ENCODE measurements around the gene KLHL40.

Gene KLHL40, protein sequence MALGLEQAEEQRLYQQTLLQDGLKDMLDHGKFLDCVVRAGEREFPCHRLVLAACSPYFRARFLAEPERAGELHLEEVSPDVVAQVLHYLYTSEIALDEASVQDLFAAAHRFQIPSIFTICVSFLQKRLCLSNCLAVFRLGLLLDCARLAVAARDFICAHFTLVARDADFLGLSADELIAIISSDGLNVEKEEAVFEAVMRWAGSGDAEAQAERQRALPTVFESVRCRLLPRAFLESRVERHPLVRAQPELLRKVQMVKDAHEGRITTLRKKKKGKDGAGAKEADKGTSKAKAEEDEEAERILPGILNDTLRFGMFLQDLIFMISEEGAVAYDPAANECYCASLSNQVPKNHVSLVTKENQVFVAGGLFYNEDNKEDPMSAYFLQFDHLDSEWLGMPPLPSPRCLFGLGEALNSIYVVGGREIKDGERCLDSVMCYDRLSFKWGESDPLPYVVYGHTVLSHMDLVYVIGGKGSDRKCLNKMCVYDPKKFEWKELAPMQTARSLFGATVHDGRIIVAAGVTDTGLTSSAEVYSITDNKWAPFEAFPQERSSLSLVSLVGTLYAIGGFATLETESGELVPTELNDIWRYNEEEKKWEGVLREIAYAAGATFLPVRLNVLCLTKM

DNA sequence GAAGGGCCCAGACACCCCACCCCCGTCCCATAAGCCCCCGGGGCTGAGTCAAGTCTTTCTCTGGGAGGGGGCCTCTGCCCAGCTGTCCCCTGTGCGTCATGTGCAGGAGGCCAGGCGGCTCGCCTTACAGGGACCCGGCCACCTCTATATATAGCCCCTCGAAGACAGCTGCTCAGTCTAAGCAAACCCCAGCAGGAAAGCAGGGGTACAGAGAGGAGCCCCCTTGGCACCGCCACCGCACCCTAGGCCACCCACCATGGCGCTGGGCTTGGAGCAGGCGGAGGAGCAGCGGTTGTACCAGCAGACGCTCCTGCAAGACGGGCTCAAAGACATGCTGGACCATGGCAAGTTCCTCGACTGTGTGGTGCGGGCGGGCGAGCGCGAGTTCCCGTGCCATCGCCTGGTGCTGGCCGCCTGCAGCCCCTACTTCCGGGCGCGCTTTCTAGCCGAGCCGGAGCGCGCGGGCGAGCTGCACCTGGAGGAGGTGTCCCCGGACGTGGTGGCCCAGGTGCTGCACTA lies at the start of gene KLHL40:
KLHL40 (plus strand) TSS at position 175 of the 519 bp plus-strand sequence; CDS start at position 257, 82 bp downstream.
- no peak for DNase-seq

DNA sequence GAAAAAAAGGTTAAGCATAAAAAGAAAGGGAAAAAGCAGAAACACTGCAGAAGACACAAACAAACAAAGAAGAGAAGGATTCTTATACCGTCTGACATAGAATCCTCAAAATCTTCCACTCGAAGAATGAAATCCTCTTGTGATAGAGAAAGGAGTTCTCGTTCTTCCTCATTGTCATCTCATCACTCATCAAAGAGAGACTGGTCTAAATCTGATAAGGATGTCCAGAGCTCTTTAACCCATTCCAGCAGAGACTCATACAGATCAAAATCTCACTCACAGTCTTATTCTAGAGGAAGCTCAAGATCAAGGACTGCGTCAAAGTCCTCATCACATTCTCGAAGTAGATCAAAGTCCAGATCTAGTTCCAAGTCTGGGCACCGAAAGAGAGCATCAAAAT lies 48.3 kb upstream of the KLHL40 start:
- no peak for DNase-seq

DNA sequence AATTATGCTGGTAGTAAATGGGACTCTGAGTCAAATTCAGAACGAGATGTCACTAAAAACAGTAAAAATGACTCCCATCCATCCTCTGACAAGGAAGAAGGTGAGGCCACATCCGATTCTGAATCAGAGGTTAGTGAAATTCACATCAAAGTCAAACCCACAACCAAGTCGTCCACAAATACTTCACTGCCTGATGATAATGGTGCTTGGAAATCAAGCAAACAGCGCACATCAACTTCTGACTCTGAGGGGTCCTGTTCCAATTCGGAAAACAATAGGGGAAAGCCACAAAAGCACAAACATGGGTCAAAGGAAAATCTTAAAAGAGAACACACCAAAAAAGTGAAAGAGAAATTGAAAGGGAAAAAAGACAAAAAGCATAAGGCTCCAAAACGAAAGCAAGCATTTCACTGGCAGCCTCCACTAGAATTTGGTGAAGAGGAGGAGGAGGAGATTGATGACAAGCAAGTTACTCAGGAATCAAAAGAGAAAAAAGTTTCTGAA lies 46.9 kb upstream of the KLHL40 start:
- no peak for DNase-seq

DNA sequence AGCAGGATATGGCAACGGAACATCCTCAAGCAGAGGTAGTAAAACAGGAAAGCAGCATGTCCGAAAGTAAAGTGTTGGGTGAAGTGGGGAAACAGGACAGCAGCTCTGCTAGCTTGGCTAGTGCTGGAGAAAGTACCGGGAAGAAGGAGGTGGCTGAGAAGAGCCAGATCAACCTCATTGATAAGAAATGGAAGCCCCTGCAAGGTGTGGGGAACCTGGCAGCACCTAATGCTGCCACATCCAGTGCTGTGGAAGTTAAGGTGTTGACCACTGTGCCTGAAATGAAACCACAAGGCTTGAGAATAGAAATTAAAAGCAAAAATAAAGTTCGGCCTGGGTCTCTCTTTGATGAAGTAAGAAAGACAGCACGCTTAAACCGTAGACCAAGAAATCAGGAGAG lies 46.1 kb upstream of the KLHL40 start:
- DNase-seq, result no peak

DNA sequence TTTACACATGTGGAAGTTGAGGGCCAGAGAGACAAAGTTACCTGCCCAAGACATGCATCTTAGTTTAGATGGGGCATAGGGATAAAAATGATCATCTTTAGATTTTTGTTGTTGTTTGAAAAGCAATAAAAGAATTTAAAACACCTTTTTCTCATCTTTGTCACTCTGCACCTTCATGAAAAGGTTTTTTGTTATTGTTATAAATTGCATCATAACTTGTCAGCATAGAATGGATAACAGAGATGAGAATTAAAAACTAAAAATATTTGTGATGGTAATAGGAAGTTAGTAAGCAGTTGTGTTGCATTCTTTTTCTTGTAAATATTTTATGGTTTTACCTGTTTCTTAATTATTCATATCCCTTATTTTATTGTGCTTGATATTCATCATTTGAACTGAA lies 45.2 kb upstream of the KLHL40 start:
- DNase-seq, result no peak

DNA sequence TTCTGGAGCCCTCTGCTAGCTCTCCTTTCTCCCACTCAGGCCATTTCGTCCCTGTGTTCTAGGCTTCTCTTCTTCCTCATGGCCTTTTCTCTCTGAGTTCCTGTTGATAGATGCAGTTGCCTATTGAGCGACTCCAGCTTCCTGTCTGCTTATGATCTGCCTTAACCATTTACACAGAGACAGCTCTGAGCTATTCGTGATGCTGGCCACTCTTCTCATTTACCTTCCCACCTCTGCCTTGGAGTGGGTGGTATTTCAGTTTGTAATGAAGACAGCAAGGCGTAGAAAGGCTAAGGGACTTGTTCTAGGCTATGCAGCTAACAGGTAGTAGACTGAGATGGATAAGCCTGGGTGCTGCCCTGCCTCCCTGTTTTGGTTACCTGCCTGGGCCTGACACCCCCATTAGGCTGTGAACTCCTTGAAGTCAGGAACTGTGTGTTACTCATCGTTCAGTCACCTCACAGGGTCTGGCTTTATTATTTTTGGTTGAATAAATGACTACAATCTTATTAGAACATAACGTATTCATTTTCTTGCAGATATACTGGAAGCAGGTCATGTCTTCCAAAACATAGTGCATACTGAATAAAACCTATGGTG lies 44.5 kb upstream of the KLHL40 start:
- DNase-seq, result no peak

DNA sequence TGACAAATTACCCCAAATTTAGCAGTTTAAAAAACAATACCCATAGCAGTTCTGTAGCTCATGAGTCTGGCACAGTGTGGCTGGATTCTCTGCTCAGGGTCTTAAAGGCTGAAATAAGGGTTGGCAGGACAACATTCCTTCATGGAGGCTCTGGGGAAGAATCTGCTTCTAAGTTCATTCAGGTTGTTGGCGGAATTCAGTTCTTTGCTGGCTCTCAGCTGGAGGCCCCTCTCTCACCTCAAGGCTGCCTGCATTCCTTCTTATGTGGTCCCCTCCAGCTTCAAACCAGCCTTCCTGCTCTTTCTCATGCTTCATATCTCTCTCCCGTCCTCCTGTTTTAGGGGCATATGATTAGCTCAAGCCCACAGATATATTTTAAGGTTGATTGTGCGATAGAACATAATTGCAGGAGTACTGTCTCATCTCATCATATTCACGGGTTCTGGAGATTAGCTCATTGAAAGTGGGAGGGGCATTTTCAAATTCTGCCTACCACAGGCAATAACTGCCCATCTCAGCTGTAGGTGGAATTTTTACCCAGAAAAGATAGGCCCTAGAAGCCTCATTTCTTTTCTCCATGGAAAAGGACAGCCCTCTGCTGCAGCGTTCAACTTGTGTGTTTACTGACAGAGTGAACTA lies 37.4 kb upstream of the KLHL40 start:
- DNase-seq, result no peak

DNA sequence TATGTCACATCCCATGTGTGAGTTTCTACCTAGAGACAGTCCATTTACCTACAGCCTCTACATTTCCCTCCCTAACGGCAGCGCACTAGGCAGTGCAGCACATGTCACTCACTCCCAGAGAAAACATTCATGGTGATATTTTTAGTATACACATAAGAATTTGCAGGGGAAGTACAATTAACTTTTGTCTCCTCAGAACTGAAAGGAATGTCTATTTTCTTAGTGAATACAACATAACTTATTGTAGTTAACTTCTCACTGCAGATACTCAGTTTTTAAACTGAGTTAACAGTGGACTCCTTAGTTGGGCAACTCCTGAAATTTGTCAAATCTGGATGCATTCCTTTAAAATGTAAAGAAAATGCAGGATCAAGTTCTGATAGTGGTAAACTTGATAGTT lies 36.3 kb upstream of the KLHL40 start:
- no peak for DNase-seq

DNA sequence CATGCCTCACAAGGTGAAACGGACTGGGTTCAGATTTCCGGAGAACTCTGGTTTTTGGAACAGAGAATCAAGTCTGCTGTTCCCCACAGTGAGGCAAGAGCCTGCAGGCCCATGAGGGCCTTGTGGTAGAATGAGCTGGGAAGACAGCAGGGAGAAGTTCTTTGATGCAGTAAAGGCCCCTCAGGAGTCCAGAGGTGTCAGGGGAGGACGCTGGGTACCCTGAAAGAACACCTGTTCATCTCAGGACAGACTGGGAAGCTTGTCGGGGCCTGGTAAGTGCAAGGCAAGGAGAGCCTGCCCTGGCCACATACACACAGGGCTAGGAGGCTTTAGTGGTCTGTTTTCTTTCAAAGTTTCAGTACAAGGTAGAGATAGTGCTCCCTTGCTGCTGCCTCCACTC lies 35.6 kb upstream of the KLHL40 start:
- no peak for DNase-seq

DNA sequence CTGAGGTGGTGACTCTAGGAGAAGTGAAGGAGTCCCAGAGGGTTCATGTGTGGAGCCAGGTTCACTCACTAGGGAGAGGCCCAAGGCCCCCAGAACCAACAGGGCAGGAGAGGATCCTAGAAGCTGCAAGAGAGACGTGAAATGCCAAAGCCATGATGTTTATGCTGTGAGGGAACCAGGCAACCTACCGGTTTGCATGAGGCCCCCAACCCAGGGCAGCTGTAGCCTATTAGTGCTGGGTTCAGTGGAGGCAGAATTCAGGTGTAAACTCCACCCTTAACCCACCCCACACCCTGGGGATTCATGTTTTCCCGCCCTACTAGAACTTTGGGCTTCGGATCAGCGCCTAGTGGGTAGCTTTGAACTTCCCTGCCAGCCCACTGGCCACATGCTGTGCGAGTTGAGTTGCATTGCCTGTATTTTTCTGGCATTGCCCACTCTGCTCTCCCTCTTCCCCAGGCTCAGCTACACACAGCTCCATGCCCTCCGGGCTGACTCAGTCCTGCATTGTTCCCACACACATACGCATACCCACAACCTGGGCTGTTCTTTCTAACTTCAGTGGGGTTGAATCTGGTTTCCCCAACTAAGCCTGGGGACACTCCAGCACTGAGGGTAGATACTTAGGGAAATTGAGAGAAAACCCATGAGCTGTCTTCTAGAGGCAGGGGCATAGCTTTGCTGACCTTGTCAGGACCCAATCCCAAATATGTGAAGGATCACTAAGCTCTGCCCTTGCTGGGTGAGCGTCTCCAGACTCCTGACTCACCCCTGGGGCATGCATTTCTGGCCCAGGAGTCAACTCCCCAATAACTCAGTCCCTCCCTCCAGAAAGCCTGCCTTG lies 33.9 kb upstream of the KLHL40 start:
- no peak for DNase-seq

DNA sequence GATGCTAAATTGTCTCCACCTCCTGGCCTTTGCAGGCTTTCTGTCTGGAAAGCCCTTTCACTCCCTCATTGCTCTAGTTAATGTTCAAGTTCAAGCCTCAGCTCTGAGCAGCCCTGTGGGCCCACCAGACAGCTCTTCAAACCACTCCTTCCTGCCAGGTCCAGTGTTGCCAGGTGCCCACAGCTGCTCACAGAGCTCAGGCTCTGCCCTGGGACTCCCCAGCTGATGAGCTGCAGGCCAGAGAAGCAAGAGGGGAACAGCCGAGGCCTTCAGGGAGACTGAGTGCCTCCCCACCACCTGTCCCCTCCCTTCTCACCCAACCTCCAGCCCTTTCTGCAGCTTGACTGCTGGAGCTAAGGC lies 33.1 kb upstream of the KLHL40 start:
- no peak for DNase-seq

DNA sequence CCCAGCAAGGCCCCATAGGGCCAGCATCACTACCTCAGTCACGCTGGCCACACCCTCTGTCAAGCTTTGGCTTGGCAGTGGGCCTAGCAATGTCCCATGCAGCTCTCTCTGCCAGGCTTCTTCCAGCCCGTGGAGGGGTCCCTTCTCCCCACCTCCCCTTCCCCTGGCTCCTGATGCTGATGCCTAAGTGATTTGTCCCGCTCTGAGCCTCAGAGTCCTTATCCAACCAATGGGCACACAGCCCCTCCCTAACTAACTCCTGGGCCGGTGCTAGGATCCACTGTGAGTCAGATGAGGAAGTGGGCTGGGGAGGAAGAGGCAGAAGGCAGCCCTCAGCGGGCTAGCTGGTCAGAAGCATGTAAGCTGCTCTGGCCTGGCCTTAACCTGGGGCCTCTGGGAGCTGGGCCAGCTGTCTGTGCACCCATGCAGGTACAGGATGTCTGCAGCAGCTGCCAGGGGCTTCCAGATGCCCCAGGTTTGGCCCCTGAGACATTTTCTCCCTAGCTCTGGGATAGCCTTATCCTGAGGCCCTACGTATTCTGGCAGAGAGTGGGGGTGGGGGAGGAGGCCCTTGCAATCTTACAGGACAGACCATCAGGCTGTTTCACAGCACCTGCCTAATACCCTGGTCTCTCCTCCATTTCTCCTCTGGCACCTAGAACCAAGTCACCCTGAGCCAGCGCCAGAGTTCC lies 32.6 kb upstream of the KLHL40 start:
- DNase-seq, result no peak

DNA sequence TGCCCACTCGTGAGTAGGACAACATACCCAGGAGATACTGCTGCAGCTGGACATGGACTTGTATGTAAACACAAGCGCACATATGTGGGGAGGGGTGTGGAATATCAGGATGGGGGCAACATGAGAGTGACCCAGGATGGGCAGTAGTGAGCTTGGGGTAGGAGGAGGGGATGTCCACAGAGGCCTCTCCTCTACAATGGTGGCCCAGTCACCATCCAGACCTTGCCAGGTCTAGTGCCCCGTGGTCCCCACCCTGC lies 32.1 kb upstream of the KLHL40 start:
- no peak for DNase-seq

DNA sequence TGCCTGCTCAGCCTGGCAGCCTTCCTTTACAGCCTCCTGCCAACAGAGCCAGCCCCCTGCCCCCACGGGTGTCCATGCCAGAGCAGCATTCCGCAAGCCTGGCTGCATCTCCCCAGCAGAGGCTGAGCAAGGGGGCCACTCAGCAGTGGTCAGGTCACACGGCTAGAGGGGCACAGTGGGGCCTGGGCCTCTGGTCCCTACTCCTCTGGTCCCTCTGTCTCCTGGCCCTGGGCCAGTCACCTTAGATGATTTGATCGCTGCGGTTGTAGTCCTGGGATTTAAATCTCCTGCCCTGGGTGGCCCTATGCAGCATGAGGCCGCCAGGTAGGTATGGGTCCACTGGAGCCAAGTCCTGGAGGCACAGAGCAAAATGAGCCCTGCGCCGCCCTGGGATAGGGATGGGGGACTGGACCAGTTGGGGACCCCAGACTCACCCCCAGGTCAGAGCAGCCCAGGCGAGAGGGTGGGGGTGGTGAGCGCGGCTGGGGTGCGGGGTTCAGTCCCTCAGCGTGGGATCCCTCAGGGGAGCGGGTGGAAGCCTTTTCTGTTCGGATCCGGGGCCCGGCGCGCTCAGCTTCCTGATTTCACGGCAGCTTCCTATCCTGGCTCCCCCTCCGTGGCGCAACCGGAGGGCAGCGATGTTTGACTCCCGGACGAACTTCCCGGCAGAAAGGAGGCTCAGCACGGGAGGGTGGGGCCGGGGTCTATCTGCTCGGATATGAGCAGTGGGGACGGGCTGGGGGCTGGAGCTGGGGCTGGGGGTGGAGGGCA lies 31.6 kb upstream of the KLHL40 start, which contains the start of gene ZBTB47:
ZBTB47 (plus strand) TSS at position 138 of the 771 bp plus-strand sequence. CDS start 4,659 bp downstream, outside the sequence.
- no peak for DNase-seq

DNA sequence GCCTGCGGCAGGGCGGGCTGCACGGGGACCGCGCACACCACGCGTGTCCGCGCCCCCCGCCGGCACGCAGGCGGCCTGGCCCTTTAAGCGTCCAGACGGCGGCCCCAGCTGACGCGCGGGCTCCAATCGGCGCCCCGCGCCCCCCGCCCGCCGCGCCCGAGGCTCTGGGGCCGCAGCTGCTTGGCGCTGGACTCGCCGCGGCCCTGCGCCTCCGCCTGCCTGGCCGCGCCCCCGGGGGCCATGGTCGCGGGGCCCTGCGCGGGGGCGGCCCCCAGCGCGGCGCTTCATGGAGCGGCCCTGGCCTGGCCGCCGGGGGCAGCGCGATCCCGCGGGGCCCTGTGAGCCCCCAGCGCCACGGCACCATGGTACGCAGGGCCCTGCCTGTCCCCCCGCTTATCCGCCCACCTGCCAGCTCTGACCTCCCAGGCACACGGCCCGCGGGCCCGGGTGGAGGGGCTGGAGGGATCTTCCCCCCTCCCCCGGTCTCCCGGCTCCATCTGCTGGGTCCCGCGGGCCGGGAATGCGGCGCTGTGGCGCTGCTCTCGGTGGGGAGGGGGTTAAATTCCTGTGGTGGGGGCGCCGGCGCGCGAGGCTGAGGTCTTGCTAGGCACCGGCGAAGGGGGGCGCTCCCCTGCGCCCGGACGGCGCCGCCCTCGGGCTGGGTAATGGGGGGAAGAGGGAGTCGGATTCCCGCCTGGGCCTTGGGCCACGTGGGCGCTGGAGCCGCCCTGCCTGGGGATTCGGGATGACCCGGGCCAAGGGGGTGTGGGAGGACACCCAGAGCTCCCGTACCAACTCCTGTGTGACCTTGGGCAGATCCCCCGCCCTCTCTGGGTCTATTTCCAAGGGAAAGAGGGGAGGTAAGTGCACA lies 30.8 kb upstream of the KLHL40 start:
- no peak for DNase-seq

DNA sequence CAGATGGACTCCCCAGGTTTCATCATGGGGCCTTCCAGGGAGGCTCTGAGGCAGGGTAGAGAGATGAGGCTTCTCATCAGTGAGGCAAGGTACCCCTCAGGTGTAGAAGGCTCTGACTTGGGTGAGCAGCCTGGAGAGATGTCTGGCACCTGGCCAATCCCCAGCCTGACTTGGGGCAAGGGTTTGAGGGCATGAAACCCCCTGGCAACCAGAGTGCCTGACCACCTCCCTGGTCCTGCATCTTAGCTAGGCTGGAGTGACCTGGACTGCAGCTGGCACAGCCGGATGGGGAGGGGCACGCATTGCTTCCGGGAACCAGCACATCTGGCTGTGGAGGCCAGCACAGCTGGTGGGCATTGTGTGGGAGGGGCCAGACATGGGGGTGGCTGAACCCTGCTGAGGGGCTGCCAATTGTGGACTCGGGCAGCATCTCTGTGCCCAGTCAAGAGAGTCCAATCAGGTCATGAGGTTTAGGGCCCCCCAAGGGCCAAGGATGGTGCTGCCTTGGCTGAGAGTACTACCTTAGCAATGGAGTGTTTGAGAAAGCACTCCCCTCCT lies 29.9 kb upstream of the KLHL40 start:
- no peak for DNase-seq

DNA sequence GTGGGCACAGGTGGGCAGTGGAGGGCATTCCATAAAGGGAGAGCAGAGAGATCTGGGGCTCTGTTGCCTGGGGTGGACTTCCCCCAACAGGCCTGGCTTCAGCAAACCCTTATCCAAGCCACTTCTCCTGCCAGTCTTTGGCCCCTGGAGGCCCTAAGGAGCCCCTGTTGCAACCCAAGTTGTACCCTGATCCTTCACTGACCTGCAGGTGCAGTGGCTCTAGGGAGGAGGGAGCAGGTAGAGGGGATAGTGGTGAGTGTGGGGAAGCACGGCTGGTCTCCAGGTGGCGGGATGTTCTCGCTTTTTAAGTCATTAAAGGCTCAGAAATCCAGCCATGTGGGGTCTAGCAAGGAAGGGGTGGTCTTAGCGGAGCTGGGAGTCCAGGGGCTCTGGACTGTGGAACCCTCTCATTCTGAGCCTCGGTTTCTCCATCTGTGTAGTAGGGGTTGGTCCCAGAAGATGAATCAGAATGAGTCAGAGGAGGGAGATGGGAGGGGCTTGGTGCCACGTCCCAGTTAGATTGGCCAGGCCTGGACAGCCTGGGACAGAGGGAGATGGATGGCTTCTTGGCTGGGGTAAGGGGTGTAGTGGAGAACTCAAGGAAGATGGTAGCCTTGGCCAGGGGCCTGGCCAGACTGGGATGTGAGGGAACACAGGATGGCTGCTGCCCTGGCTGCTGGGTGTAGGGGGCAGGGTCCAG lies 29.2 kb upstream of the KLHL40 start:
- no peak for DNase-seq

DNA sequence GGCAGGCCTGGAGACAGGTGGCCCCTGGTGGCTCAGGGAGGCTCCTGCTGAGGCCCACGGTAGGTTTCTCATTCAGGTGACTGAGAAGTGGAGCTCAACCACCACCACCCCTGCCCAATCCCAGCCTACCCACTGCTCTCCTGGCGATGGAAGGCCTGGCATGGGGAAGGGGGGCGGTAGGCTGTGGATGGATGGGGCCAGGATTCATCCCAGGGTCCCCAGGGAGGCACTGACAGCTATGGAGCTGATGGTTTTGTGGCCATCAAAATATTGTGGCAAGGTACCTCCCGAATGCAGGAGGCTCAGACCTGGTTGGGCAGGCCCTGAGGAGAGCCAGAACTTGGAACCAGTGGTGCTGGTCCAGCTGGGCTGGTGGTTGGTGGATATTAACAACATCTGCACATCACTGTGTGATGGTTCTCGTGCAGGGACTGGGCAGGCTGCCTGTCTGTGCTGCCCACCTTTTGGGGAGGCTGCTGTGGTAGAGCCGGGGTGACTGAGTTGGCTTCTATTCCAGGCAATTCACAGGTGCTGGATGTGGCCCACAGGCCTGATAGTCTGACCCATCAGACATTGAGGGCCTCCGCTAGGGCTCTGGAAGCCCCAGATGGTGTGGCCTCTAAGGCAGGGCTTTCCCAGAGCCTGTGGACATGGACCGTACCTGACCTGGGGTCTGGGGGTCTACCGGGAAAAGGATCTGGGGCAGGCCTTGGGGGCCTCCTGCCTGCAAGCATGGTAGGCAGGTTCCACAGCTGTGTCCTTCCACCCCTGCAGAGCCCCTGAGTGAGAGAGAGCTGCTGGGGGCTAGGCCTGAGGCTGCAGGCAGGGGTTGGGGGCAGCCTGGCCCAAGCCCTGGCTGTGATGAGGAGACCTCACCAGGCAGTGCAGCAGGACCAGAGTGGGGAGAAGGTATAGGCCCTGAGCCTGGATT lies 28.4 kb upstream of the KLHL40 start:
- DNase-seq, result no peak
